Measurements from ENCODE around the gene TBCD. TPM values are rescaled to one million over a fixed set of nuclear protein-coding genes. Genes with fewer than 3 reads are reported as not detected.

Gene TBCD
- total RNA-seq, 4 donors from 2014 or later, result 30.5 to 94.3 (median 51.8) TPM

DNA sequence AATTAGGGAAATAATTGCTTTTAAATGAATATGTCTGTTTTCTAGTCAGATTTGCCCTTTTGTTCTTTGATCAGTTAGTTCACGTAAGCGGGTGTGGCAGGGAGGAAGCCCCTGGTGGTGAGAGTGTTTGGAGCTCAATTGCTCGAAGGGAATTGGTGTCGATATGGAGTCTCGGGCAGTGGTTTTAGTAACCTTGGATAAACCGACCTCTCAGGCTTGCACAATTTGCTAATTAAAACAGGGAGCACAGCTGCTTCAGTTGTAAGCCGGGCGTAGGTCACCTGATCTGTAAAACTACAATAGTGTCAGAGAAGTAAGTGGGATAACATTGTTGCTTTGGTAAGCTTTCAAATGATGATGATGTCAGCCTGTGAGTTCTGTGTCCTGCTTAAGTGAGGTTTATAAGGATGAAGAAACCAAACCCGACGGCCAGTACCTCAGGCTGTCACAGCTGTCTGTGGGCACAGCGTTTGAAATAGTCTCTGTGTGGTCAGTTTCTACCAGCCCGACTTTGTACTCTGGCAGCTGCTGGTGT is 85.0 kb downstream of the TBCD start:
- ATAC-seq (ENCODE audit: low FRiP score) (no peak), DNase-seq (ENCODE audit: low spot score) (no peak)
- TF ChIP-seq, protein P1, sequence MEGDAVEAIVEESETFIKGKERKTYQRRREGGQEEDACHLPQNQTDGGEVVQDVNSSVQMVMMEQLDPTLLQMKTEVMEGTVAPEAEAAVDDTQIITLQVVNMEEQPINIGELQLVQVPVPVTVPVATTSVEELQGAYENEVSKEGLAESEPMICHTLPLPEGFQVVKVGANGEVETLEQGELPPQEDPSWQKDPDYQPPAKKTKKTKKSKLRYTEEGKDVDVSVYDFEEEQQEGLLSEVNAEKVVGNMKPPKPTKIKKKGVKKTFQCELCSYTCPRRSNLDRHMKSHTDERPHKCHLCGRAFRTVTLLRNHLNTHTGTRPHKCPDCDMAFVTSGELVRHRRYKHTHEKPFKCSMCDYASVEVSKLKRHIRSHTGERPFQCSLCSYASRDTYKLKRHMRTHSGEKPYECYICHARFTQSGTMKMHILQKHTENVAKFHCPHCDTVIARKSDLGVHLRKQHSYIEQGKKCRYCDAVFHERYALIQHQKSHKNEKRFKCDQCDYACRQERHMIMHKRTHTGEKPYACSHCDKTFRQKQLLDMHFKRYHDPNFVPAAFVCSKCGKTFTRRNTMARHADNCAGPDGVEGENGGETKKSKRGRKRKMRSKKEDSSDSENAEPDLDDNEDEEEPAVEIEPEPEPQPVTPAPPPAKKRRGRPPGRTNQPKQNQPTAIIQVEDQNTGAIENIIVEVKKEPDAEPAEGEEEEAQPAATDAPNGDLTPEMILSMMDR (IDR thresholded peaks at IDR 0.05), result no peak

DNA sequence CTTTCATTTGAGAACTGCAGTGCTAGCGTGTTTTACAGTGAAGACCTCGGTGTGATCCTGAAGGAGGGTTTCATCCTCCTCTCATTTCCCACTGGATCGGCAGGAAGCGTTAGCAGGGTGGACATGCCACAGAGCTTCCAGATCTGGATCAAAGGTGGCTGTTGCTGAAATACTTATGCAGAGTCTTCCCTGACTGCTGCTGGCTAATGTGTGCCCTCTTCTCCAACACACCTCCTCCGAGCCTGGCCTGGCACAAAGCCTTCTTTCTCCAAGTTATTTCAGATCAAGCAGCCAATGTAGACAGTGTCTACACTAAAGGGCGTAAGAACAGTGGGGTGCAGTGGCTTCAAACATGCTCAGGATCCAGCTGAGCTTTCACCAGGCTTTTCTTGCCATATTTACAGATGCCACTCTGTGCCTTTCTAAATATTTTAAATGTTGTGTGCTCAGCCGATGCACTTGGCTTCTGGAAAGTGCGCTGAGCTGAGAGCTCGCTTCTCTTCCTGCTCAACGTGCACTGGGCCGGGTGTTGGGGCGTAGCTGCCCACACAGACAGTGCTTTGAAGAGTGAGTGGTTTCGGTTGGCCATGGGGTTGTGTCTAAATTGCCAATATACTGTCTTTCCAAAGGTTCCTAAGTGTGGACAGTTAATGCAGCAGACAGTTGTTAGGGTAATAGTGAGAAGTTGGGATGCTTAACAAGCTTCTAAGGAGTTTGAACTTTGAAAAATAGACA is 85.9 kb downstream of the TBCD start:
- TF ChIP-seq, protein P1 (IDR thresholded peaks at IDR 0.05), result no peak
- ATAC-seq (ENCODE audit: low FRiP score), result no peak
- DNase-seq (ENCODE audit: low spot score), result no peak

DNA sequence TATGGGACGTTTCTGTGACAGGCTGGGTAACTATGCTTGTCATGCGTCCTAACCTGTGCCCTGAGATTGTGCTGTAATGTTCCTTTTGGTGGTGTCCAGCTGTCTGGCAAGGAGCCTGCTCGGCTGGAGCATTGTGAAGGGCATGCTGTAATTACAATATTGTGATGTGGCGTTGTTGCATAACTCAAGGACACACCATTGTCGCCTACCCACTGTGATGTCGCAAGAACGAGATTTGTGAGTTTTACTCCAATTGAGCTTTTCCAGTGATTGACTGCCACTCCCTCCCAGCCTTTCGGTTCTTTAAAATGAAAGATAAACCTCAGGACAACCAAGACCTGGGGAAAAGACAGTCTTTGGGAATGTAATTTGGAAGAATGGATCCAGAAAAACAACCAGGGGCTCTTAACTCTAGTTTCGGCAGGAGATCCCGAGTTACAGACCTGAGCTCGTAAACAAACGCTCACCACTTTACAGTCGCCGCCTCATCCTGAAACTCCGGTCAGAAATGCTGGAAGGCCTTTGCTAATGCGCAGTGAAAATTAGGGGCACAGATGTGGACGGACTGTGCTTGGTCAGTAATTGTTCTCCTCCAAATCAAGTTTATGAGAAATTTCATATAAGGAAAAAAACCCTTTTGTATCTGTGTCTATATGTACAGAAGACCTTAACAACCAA is 86.7 kb downstream of the TBCD start:
- ATAC-seq (ENCODE audit: low FRiP score) (peak; percentile 31), DNase-seq (ENCODE audit: low spot score) (no peak)
- TF ChIP-seq, protein P1 (IDR thresholded peaks at IDR 0.05), result no peak

DNA sequence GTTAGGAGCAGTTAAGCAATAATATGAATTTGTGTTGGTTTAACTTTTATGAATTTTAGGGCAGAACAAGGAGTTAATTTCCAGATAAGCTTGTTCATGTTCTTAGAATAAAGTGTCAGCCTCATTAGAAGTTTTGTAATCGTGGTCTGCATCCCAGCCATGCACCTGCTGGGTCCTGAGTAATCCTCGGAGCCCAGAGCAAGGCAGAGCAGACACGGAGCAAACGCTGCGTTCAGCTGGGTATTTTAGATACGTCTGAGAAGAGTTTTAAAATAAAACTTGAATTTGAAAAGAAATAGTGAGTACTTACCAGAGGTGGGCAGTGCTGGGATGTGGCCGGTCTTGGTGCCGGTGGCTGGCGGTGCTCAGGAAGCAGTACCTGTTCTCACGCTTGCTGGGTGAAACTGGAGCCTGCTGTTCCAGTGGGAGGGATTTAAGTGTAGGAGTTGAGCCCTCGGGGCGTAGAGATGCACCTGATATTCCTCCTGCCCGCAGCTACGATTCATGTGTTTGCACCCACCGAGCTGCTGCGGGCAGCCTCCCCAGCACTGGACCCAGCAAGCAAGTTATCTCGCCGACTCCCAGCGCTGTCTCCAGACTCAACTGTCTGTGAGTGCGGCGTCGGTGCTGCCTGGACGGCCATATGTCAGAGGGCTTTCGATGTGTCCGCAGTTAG is 87.9 kb downstream of the TBCD start, which contains the start of gene ZNF750:
Gene ZNF750 (minus strand): TSS at position 406 of the 676 bp plus-strand sequence. CDS start 7,568 bp downstream, outside the sequence.
- DNase-seq (ENCODE audit: low spot score) (no peak), ATAC-seq (ENCODE audit: low FRiP score) (no peak)
- TF ChIP-seq, protein P1 (IDR thresholded peaks at IDR 0.05), result no peak

DNA sequence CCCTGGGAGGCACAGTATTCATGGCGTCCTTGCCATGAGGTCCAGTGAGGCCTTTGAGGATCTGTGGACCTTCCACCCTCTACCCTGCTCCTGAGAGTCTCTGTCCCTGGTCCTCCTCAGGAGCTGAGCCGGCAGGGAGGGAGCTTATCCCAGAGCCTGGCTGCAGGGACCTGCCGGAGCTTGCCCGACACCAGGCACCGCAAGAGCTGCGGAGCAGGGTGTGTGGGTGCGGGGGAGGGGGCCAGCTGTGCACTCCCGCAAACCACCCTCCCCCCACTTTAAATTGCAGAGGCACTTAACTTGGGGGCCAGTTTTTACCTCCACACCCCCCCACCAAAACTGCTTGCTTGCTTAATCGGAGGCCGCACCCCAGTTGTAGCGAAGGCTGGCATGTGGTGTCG is 88.6 kb downstream of the TBCD start:
- TF ChIP-seq, protein P1 (IDR thresholded peaks at IDR 0.05), result no peak
- ATAC-seq (ENCODE audit: low FRiP score), result no peak

DNA sequence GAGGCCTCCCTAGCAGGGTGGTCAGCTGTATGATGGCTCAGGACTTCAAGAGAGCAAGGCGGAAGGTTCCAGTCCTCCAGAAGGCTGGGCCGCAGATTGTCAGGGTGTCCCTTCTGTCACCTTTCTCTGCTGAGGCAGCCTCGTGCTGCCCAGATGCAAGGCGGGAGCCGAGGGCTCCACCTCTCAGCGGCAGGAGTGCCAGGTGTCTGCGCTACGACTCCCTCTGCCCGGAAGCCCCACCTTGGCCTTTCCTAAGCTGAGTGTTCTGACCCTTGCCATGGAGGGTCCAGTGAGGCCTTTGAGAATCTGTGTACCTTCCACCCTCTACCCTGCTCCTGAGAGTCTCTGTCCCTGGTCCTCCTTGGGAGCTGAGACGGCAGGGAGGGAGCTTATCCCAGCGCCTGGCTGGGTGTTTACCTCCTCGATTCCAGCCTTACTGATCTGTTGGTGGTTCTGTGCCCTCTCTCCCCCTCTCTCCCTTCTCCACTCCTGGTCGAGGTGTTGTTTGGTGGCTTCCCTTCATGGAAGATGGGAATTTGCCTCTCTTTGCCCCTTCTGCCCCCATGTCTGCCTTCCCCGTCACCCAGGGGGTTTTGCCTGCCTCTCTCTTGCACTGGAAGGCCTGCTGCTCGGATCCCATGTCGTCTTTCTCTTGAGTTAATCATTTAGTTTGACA is 90.2 kb downstream of the TBCD start:
- no peak for DNase-seq (ENCODE audit: low spot score)
- TF ChIP-seq, protein P1 (IDR thresholded peaks at IDR 0.05), result no peak

More for the DNA sequence above, 88.6 kb downstream of the TBCD start:
- DNase-seq (ENCODE audit: low spot score), result no peak

More for the DNA sequence above, 90.2 kb downstream of the TBCD start:
- no peak for ATAC-seq (ENCODE audit: low FRiP score)

Measured in omental fat pad (tissue), 4 donors.